ENCODE data around the gene DIDO1. TPM values are rescaled to one million over a fixed set of nuclear protein-coding genes. Genes with fewer than 3 reads are reported as not detected.

Gene DIDO1
- polyA plus RNA-seq, 1 of the 3 experiments (the other 2 are of a cell fraction) = 14.7 TPM

DNA sequence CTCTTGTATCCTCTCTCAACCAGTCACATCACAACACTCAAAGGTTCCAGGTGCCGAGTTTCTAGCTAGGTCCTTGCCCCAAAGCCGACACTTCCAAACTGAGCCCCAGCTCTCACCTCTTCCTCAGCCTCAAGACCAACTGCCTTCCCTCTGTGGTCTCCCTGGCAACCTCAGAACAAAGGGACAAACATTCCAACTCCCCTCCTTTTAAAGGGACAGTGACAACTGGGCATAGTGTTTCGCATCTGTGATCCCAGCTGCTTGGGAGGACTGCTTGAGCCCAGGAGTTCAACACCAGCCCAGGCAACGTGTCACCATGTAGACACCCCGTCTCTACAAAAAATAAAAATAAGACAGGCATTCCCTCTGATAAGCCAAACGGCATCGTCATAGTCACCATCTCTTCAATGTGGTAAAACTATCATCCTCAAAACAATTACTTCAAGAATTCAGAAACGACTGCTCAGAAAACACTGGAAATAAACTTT lies 11.3 kb downstream of the DIDO1 start:
- no peak overlapping the region for H3K4me2 ChIP-seq
- H3K27ac ChIP-seq (ENCODE audit: low read depth in 2 of 2, low read length in 1 of 2) = no peak overlapping the region

GRCh38 chr20:62914436-62914835 lies 11.9 kb downstream of the DIDO1 start:
- peaks cover 0 to 12% of the 10 kb centered on the region in 2 experiments; a peak in 2 of 4 replicates for H3K4me1 ChIP-seq (ENCODE audit: control insufficient read depth in 1 of 2, insufficient read depth in 2 of 2, low read depth in 1 of 2, low read length in 1 of 2)
- POLR2A ChIA-PET = interaction anchor here (1.0 kb wide), 1 partner anchor 24 kb away, joined by 4 read pairs; the partner anchor contains the start of gene GID8
- no peak overlapping the region for H3K9ac ChIP-seq
- 96% methylated on average over 9 of the region's 9 CpGs for WGBS (ENCODE audit: low lambda C conversion rate)
- CTCF ChIA-PET = interaction anchor here (0.8 to 17.1 kb wide), 8 partner anchors 7 to 111 kb away, joined by 3 to 181 read pairs (median 4); partner anchors contain the start of gene DIDO1
- TF ChIP-seq GATA2 (CRISPR knock-in tag; IDR thresholded peaks at IDR 0.05) = no peak
- no peaks in the 10 kb centered on the region for H3K9me3 ChIP-seq
- H3K4me3 ChIP-seq (ENCODE audit: low read depth in 2 of 2, low read length in 1 of 2) = no peak overlapping the region
- H4K20me1 ChIP-seq (ENCODE audit: insufficient read depth) = peaks cover 95% of the 10 kb centered on the region
- peaks cover 100% of the 10 kb centered on the region for H3K79me2 ChIP-seq (ENCODE audit: insufficient read depth)
- H3K9me2 ChIP-seq = no peaks in the 10 kb centered on the region
- H2AFZ ChIP-seq (ENCODE audit: low read depth) = no peak overlapping the region
- no peak for DNase-seq
- no peaks in the 10 kb centered on the region for H3K27me3 ChIP-seq (ENCODE audit: insufficient read depth)
- peaks cover 32 to 42% of the 10 kb centered on the region in 2 experiments for H3K36me3 ChIP-seq (replicated peaks in 1 of 2; ENCODE audit: control insufficient read depth in 1 of 2, insufficient read depth in 2 of 2, low read length in 1 of 2)
- H3K4me2 ChIP-seq = no peak overlapping the region
- peaks cover 4% of the 10 kb centered on the region for H3F3A ChIP-seq (replicated peaks; ENCODE audit: insufficient read depth)
- peak overlapping the region in 1 of 2 experiments; percentile 11; a peak in 1 of 4 replicates for H3K27ac ChIP-seq (ENCODE audit: low read depth in 2 of 2, low read length in 1 of 2)

More for the DNA sequence above, 11.3 kb downstream of the DIDO1 start:
- POLR2A ChIA-PET = no interaction called here
- Histone ChIP-seq H3K4me3 (ENCODE audit: low read depth in 2 of 2, low read length in 1 of 2) (no peak overlapping the region), H2AFZ (ENCODE audit: low read depth) (no peak overlapping the region), H3K9me3 (no peaks in the 10 kb centered on the region), H3K9me2 (no peaks in the 10 kb centered on the region), H3K79me2 (ENCODE audit: insufficient read depth) (peaks cover 100% of the 10 kb centered on the region), H3K36me3 (replicated peaks in 1 of 2; ENCODE audit: control insufficient read depth in 1 of 2, insufficient read depth in 2 of 2, low read length in 1 of 2) (peaks cover 27 to 36% of the 10 kb centered on the region in 2 experiments), H4K20me1 (ENCODE audit: insufficient read depth) (peaks cover 95% of the 10 kb centered on the region), H3K9ac (no peak overlapping the region), H3K27me3 (ENCODE audit: insufficient read depth) (no peaks in the 10 kb centered on the region), H3K4me1 (ENCODE audit: control insufficient read depth in 1 of 2, insufficient read depth in 2 of 2, low read depth in 1 of 2, low read length in 1 of 2) (peaks cover 0 to 13% of the 10 kb centered on the region in 2 experiments; a peak in 2 of 4 replicates), H3F3A (replicated peaks; ENCODE audit: insufficient read depth) (peaks cover 4% of the 10 kb centered on the region)
- no peak for TF ChIP-seq ELF1 (IDR thresholded peaks at IDR 0.05)
- no peak for TF ChIP-seq YY1 (IDR thresholded peaks at IDR 0.05; ENCODE audit: low read depth)
- no peak for TF ChIP-seq JUND (IDR thresholded peaks at IDR 0.05)
- TF ChIP-seq USF2 (IDR thresholded peaks at IDR 0.05; ENCODE audit: borderline replicate concordance, low read depth, low read length) = no peak
- no peak for TF ChIP-seq FOSL2 (IDR thresholded peaks at IDR 0.05; ENCODE audit: borderline replicate concordance, low read depth)
- no peak for TF ChIP-seq TCF12 (IDR thresholded peaks at IDR 0.05)
- TF ChIP-seq SMC3 (IDR thresholded peaks at IDR 0.05; ENCODE audit: low read depth, low read length) = no peak
- CTCF ChIA-PET = interaction anchor here (1.1 to 17.1 kb wide), 4 partner anchors 5 to 111 kb away, joined by 3 to 181 read pairs (median 127); partner anchors contain the start of gene DIDO1
- 90% methylated on average over 8 of the region's 8 CpGs for WGBS (ENCODE audit: low lambda C conversion rate)
- DNase-seq = peak; percentile 49

DNA sequence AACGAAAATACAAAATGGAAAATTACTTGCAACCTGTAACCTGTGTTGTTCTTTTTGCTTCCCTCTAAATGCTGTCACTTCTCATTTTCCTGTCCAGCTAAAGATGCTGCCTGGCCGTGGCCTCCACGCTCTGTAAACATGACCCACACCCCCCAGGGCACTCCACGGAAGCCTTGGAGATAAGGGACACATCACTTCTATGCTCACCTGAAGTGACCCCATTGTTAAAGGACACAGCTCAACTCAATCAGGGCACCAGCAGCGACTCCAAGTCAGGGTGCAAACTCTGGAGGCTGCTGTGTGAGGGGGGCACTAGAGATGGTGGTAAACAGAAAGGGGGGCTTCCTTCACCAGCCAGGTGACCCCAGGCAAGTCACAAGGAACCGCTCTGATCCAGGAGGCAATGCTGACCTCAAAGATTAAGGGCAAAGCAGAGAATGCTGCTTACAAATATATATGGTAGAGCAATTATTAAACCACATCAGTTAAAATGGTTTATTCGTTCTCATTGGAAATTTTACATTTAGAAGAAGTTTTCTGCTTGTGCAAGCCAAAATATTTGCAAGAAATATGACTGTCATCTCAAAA lies 13.2 kb downstream of the DIDO1 start:
- POLR2A ChIA-PET = interaction anchor here (0.5 kb wide), 1 partner anchor 795 kb away, joined by 3 read pairs; no protein-coding TSS in a partner anchor
- Histone ChIP-seq H3K9me2 (no peaks in the 10 kb centered on the region), H3K9me3 (no peaks in the 10 kb centered on the region), H3K79me2 (ENCODE audit: insufficient read depth) (peaks cover 100% of the 10 kb centered on the region), H3K27ac (ENCODE audit: low read depth in 2 of 2, low read length in 1 of 2) (no peak overlapping the region), H3K4me3 (ENCODE audit: low read depth in 2 of 2, low read length in 1 of 2) (no peak overlapping the region), H3K27me3 (ENCODE audit: insufficient read depth) (no peaks in the 10 kb centered on the region), H2AFZ (ENCODE audit: low read depth) (no peak overlapping the region), H3K36me3 (replicated peaks in 1 of 2; ENCODE audit: control insufficient read depth in 1 of 2, insufficient read depth in 2 of 2, low read length in 1 of 2) (peaks cover 43 to 55% of the 10 kb centered on the region in 2 experiments), H3K4me2 (no peak overlapping the region), H3F3A (replicated peaks; ENCODE audit: insufficient read depth) (peaks cover 6% of the 10 kb centered on the region), H3K9ac (no peak overlapping the region), H4K20me1 (ENCODE audit: insufficient read depth) (peaks cover 95% of the 10 kb centered on the region), H3K4me1 (ENCODE audit: control insufficient read depth in 1 of 2, insufficient read depth in 2 of 2, low read depth in 1 of 2, low read length in 1 of 2) (peaks cover 1 to 12% of the 10 kb centered on the region in 2 experiments; a peak in 2 of 4 replicates)
- CTCF ChIA-PET = interaction anchor here (1.0 to 17.1 kb wide), 6 partner anchors 8 to 90 kb away, joined by 3 to 181 read pairs (median 8); partner anchors contain the start of gene DIDO1
- DNase-seq = no peak
- TF ChIP-seq EZH2phosphoT487 (IDR thresholded peaks at IDR 0.05; ENCODE audit: borderline replicate concordance, low read depth) (no peak), NRF1 (IDR thresholded peaks at IDR 0.05; ENCODE audit: low read depth, low read length) (no peak), NFIC (IDR thresholded peaks at IDR 0.05; ENCODE audit: borderline replicate concordance) (no peak), RAD21 (IDR thresholded peaks at IDR 0.05; ENCODE audit: low read length) (no peak)
- TF ChIP-seq, protein P1, sequence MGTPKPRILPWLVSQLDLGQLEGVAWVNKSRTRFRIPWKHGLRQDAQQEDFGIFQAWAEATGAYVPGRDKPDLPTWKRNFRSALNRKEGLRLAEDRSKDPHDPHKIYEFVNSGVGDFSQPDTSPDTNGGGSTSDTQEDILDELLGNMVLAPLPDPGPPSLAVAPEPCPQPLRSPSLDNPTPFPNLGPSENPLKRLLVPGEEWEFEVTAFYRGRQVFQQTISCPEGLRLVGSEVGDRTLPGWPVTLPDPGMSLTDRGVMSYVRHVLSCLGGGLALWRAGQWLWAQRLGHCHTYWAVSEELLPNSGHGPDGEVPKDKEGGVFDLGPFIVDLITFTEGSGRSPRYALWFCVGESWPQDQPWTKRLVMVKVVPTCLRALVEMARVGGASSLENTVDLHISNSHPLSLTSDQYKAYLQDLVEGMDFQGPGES (IDR thresholded peaks at IDR 0.05; ENCODE audit: low read depth, low read length) = no peak
- WGBS (ENCODE audit: low lambda C conversion rate) = 92% methylated on average over 7 of the region's 7 CpGs
